ENCODE data around the gene FZR1. TPM values are rescaled to one million over a fixed set of nuclear protein-coding genes. Genes with fewer than 3 reads are reported as not detected.

FZR1 gene
- 51.9 and 57.6 TPM in 2 replicates for total RNA-seq

DNA sequence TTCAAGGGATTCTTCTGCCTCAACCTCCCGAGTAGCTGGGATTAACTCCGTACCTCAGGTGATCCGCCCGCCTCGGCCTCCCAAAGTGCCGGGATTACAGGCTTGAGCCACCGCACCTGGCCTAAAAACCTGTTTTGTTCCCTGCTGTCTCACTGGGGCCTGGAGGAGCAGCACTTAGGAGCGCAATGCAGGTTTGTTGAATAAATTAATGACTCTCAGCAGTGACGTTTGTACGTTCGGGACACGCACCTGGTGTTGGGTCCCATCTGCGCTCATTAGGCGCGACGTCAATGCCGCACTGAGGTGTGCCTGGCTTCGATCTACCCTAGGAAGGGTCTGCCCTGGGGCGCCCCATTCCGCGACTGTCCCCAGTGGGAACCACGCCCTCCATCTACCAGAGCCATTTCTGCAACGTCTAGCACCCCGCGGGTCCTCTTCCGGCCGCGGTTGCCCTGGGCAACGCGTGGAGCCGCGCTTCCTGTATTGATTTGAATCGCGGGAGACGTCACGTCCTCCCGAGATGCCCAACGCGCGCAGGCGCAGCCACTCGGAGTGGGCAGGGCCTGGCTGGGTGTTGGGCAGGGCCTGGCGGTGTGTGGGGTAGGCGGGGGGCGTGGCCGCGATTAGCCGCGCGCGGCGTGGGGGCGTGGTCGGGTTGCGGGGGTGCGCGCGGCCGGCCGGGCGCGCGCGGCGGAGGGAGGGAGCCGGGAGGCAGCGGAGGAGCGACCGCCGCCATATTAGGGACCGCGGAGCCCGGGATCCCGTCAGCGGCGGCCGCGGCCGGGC is at the start of gene FZR1:
FZR1 (plus strand) TSS at position 714 of the 786 bp plus-strand sequence. CDS start 16,679 bp downstream, outside the sequence.
- peak; percentile 88 for DNase-seq (ENCODE audit: low read depth)
- Histone ChIP-seq H3K27me3 (ENCODE audit: control insufficient read depth, insufficient read depth, low read length) (no peaks in the 10 kb centered on the region), H3K36me3 (ENCODE audit: control insufficient read depth, insufficient read depth, low read length) (no peaks in the 10 kb centered on the region), H3K4me3 (ENCODE audit: low read depth, low read length) (peak within 1 kb of the TSS; percentile 90)
- TF ChIP-seq, protein P1, sequence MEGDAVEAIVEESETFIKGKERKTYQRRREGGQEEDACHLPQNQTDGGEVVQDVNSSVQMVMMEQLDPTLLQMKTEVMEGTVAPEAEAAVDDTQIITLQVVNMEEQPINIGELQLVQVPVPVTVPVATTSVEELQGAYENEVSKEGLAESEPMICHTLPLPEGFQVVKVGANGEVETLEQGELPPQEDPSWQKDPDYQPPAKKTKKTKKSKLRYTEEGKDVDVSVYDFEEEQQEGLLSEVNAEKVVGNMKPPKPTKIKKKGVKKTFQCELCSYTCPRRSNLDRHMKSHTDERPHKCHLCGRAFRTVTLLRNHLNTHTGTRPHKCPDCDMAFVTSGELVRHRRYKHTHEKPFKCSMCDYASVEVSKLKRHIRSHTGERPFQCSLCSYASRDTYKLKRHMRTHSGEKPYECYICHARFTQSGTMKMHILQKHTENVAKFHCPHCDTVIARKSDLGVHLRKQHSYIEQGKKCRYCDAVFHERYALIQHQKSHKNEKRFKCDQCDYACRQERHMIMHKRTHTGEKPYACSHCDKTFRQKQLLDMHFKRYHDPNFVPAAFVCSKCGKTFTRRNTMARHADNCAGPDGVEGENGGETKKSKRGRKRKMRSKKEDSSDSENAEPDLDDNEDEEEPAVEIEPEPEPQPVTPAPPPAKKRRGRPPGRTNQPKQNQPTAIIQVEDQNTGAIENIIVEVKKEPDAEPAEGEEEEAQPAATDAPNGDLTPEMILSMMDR (IDR thresholded peaks at IDR 0.05; ENCODE audit: insufficient read depth, low read length, poor library complexity, severe bottlenecking), result no peak

DNA sequence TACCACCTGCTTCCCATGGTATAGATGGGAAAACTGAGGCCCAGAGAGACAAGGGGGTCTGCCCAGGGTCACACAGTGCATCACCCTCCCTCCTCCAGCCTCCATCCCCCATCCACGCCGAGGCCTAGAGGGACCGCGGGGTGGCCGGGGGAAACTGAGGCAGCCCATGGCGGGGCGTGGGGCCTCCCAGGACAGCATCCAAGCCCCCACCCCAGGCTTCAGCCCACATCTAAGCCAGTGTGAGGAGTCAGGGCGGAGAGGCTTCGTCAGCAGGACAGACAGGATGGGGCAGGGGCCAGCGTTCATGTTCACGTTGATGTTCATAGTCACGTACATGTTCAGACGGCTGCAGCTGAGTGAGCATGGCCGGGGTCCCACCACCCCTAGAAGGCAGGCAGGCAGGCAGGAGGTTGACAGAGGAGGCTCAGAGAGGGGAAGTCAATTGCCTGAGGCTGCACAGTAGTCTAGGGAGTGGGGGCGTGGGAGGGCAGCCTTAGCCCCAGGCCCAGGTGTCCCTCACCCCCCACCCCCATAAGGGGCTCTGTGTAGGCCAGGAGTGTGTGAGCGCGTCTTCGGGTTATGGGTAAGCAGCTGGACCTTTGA is 49.1 kb upstream of the FZR1 start:
- no peak for DNase-seq (ENCODE audit: low read depth)
- peaks cover 4% of the 10 kb centered on the region for H3K36me3 ChIP-seq (ENCODE audit: control insufficient read depth, insufficient read depth, low read length)
- no peak overlapping the region for H3K4me3 ChIP-seq (ENCODE audit: low read depth, low read length)
- no peaks in the 10 kb centered on the region for H3K27me3 ChIP-seq (ENCODE audit: control insufficient read depth, insufficient read depth, low read length)
- TF ChIP-seq, protein P1 (IDR thresholded peaks at IDR 0.05; ENCODE audit: insufficient read depth, low read length, poor library complexity, severe bottlenecking), result no peak

DNA sequence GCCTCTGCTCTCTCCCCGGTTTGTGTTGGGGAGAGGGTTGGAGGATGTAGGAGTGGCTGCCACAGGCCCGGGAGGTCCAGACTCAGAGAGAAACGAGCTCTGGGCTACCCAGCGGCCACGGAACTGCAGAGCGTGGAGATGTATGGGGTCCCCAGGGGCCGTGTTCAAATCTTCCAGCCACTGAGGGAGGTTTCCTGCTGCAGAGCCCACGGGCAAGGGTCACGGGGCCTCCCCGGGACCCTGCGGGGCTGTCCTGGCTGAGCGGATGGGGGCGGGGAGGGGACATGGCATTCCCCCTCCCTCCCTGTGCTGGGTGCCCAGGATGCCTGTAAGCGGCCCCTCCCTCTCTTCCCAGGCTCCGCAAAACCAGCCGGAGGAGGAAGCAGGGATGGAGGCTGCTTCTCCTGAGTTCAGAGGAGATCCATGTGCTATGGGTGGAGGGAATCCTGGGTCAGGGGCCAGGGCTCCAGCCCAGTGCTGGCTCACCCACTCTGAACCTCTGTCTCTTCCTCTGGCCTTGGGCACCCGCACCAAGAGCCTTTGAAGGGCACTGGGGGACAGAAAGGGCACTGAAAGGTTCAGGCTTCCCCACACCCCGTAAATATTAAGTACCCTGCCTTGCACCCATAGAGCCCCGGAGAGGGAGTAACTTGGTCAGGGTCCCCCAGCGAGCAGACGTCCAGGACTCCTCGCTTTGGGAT is 48.4 kb upstream of the FZR1 start:
- Histone ChIP-seq H3K4me3 (ENCODE audit: low read depth, low read length) (no peak overlapping the region), H3K36me3 (ENCODE audit: control insufficient read depth, insufficient read depth, low read length) (peaks cover 3% of the 10 kb centered on the region), H3K27me3 (ENCODE audit: control insufficient read depth, insufficient read depth, low read length) (no peaks in the 10 kb centered on the region)
- no peak for DNase-seq (ENCODE audit: low read depth)
- TF ChIP-seq, protein P1 (IDR thresholded peaks at IDR 0.05; ENCODE audit: insufficient read depth, low read length, poor library complexity, severe bottlenecking), result no peak

DNA sequence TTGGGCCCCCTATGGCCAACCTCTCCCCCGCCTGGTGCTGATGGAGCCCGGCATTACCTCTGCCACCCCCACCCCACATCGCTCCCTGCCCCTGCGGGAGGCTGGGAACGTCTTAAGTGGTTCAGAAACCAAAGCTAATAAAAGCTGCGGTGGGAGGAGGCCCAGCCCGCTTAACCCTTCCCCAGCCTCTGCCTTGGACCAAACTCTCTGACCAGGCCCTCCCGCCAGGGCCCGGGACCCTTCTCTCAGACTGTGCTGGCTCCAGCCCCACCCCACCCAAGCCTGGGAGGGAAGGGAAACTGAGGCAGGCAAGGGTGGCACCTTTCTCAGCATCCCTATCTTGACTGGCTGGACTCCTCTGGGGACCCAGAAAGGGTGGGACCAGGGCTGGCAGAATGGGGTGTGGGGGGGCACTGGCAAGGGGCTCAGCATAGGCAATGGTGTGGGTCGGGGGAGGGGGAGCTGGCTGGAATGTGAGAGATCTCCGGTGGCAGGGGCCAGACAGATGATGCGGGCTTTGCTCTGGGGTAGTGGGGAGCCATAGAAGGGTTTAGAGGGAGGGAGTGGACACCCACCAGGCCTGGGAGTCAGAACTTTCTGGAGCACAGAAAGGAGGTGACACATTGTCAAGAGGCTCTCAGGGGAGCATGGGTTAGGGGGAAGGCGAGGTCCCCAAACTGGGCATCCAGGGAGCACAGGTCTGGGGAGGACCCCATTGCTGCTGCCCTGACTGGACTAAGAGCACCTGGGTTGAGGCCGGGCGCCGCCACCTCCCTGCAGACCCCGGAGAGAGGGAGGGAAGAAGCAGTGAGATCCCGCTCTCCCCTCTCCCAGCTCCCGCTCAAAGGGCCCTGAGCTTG is 47.7 kb upstream of the FZR1 start:
- H3K36me3 ChIP-seq (ENCODE audit: control insufficient read depth, insufficient read depth, low read length), result peaks cover 1% of the 10 kb centered on the region
- TF ChIP-seq, protein P1 (IDR thresholded peaks at IDR 0.05; ENCODE audit: insufficient read depth, low read length, poor library complexity, severe bottlenecking), result no peak
- DNase-seq (ENCODE audit: low read depth), result no peak

DNA sequence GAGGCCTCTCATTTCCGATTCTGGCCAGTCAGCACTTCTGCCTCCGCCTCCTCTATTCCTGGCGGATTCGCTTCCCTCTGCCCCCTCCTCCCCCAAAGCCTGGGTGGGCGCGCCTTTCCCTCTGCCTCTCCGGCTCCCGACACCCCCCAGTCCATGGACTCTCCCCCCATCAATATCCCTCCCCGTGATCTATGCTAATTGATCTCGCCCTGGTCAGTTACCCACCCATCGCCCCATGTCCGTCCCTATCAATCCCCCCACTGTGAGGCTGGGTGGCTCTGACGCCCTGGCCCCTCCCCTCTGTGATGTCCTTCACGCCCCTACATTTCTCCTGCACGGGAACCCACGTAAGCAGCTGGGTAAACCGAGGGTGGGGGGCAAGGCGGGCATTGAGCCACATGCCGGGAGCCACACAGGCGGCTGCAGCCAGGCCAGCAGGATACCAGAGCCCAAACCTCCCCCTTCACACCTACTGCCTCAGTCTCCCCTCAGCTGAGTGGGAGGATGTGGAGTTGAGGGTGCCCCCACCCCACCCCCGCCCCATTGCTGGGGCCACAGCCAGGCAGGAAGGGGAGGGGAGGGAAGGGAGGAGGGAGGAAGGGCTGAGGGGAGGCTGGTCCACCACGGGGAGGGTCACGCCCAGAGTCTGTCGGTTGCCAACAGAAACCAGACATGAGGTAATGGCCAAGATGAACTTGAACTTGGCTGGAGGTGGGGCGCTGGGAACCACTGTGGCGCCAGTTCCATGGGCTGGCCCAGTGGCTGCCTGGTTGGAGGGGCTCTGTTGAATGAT is 46.8 kb upstream of the FZR1 start:
- peak; percentile 82 for DNase-seq (ENCODE audit: low read depth)
- Histone ChIP-seq H3K36me3 (ENCODE audit: control insufficient read depth, insufficient read depth, low read length) (peaks cover 1% of the 10 kb centered on the region), H3K27me3 (ENCODE audit: control insufficient read depth, insufficient read depth, low read length) (no peaks in the 10 kb centered on the region), H3K4me3 (ENCODE audit: low read depth, low read length) (no peak overlapping the region)
- TF ChIP-seq, protein P1 (IDR thresholded peaks at IDR 0.05; ENCODE audit: insufficient read depth, low read length, poor library complexity, severe bottlenecking), result no peak

More for the DNA sequence above, 47.7 kb upstream of the FZR1 start:
- no peaks in the 10 kb centered on the region for H3K27me3 ChIP-seq (ENCODE audit: control insufficient read depth, insufficient read depth, low read length)
- no peak overlapping the region for H3K4me3 ChIP-seq (ENCODE audit: low read depth, low read length)
